GM12878 (cell line): Measurements from ENCODE around the gene ZG16. TPM values are rescaled to one million over a fixed set of nuclear protein-coding genes. Genes with fewer than 3 reads are reported as not detected.

ENCODE experiments used
- ASH2L ChIP-seq: fragments of 300-600, 200-600 bp; sonication (generic); IDR thresholded peaks from 2 replicates; pipeline ENCODE4 v1.6.1; 2017; ENCODE audit warnings: low read depth, mild to moderate bottlenecking, borderline replicate concordance
- BCL3 ChIP-seq: IDR thresholded peaks from 2 replicates; pipeline ENCODE4 v1.6.1; 2011; ENCODE audit warnings: borderline replicate concordance, low read depth, mild to moderate bottlenecking, moderate library complexity, low read length; ENCODE audit not compliant: insufficient read depth, poor library complexity, severe bottlenecking
- CREB1 ChIP-seq: IDR thresholded peaks from 2 replicates; pipeline ENCODE4 v1.6.1; 2012; ENCODE audit warnings: low read depth, mild to moderate bottlenecking, inconsistent platforms
- IRF4 ChIP-seq: IDR thresholded peaks from 2 replicates; pipeline ENCODE4 v1.6.1; 2011; ENCODE audit warnings: low read depth, low read length
- IRF5 ChIP-seq: fragments of 450-650 bp; IDR thresholded peaks from 2 replicates; pipeline ENCODE4 v1.6.1; 2017; ENCODE audit warnings: borderline replicate concordance
- KAT2A ChIP-seq: conservative IDR thresholded peaks from 2 replicates; pipeline ENCODE4 v1.6.1; 2011; ENCODE audit warnings: low read depth, low read length; ENCODE audit not compliant: control insufficient read depth
- KDM1A ChIP-seq: fragments of 200-600 bp; sonication (generic); IDR thresholded peaks from 2 replicates; pipeline ENCODE4 v1.6.1; 2016; ENCODE audit warnings: borderline replicate concordance
- MTA3 ChIP-seq: IDR thresholded peaks from 2 replicates; pipeline ENCODE4 v1.6.1; 2012; ENCODE audit warnings: low read length, inconsistent platforms, borderline replicate concordance
- MYC ChIP-seq: IDR thresholded peaks from 2 replicates; pipeline ENCODE4 v1.6.1; 2011; ENCODE audit warnings: mild to moderate bottlenecking, low read length, moderate library complexity, inconsistent platforms; ENCODE audit not compliant: insufficient read depth, insufficient replicate concordance, insufficient read length, severe bottlenecking
- NFIC ChIP-seq: IDR thresholded peaks from 2 replicates; pipeline ENCODE4 v1.6.1; 2012; ENCODE audit warnings: low read depth, mild to moderate bottlenecking, inconsistent platforms, low read length, moderate library complexity
- NR2C2 ChIP-seq: IDR thresholded peaks from 2 replicates; pipeline ENCODE4 v1.6.1; 2011; ENCODE audit warnings: borderline replicate concordance, low read depth; ENCODE audit not compliant: control insufficient read depth, insufficient read length
- PBX3 ChIP-seq: IDR thresholded peaks from 2 replicates; pipeline ENCODE4 v1.6.1; 2011; ENCODE audit warnings: mild to moderate bottlenecking, low read depth, low read length, moderate library complexity; ENCODE audit not compliant: insufficient replicate concordance
- PKNOX1 ChIP-seq: fragments of 450-650 bp; IDR thresholded peaks from 2 replicates; pipeline ENCODE4 v1.6.1; 2016; ENCODE audit warnings: mild to moderate bottlenecking
- RELB ChIP-seq: fragments of 450-650 bp; IDR thresholded peaks from 2 replicates; pipeline ENCODE4 v1.6.1; 2017; ENCODE audit warnings: low read depth, mild to moderate bottlenecking, moderate library complexity
- STAT1 ChIP-seq: fragments of 450-650 bp; conservative IDR thresholded peaks from 2 replicates; pipeline ENCODE4 v1.6.1; 2014; ENCODE audit warnings: antibody characterized with exemption, mild to moderate bottlenecking
- TAF1 ChIP-seq: IDR thresholded peaks from 2 replicates; pipeline ENCODE4 v1.6.1; 2011; ENCODE audit warnings: mild to moderate bottlenecking, low read depth, low read length, borderline replicate concordance
- TCF12 ChIP-seq: IDR thresholded peaks from 2 replicates; pipeline ENCODE4 v1.6.1; 2011; ENCODE audit warnings: low read depth, mild to moderate bottlenecking, low read length
- ZBED1 ChIP-seq: IDR thresholded peaks from 2 replicates; pipeline ENCODE4 v1.6.1; 2016; ENCODE audit warnings: borderline replicate concordance
- ZBTB11 ChIP-seq: fragments of 450-650 bp; formaldehyde crosslinking; IDR thresholded peaks from 2 replicates; pipeline ENCODE4 v1.5.0; 2022; ENCODE audit warnings: mild to moderate bottlenecking, missing genetic modification characterization
- polyA plus RNA-seq, 11 experiments: library from polyadenylated mRNA; depleted of rRNA in 4 of 11; unstranded in 6 of 11; stranded (reverse) in 5 of 11; fragments of >200 nt; fragmentation: Nextera tagmentation in 4 of 11; fragmentation: Illumina TruSeq in 1 of 11; extraction: Ambion mirVana in 4 of 11; extraction: Trizol in 1 of 11; gene quantifications; 1 replicate in 1 of 11; 2 replicates in 10 of 11; pipeline versions ENCODE4 v1.2.1 to v1.2.3, GENCODE V29; 2011 to 2016; ENCODE audit warnings: inconsistent platforms in 2 of 11, missing spikeins in 2 of 11, low read depth in 1 of 11
- total RNA-seq, 4 experiments: library from RNA; depleted of rRNA in 3 of 4; stranded (reverse); fragments of >200 nt in 3 of 4; fragmentation: Illumina TruSeq in 1 of 4; extraction: Trizol in 1 of 4; gene quantifications; 2 replicates each; pipeline versions ENCODE4 v1.2.1 to v1.2.3, GENCODE V29; 2013 to 2021

The ZG16 gene
- total and polyA plus RNA-seq, 10 of the 15 experiments (the other 5 are each of a cell fraction or from before 2014, with no cell fraction given), result not detected

- TF ChIP-seq IRF5, result no peak
- TF ChIP-seq PKNOX1, result peak; percentile 96
- no peak for TF ChIP-seq IRF4
- no peak for TF ChIP-seq KAT2A
- no peak for TF ChIP-seq MTA3
- TF ChIP-seq ZBED1, result peak; percentile 83; the same call in 1 of the 2 replicates
- 0 out of 2 replicates have a peak, but pooled peaks have one; percentile 13 for TF ChIP-seq TAF1
- peak; percentile 89 for TF ChIP-seq BCL3
- TF ChIP-seq PBX3, result peak; percentile 89
- TF ChIP-seq RELB, result peak; percentile 91; the same call in 1 of the 2 replicates
- no peak for TF ChIP-seq TCF12
- no peak for TF ChIP-seq CREB1
- TF ChIP-seq ZBTB11 (CRISPR knock-in tag), result no peak
- TF ChIP-seq STAT1, result no peak
- no peak for TF ChIP-seq ASH2L
- TF ChIP-seq NR2C2, result no peak
- TF ChIP-seq NFIC, result no peak
- no peak for TF ChIP-seq MYC
- TF ChIP-seq KDM1A, result no peak
These were observed 33.3 kb downstream of the ZG16 start (continued) for GRCh38 chr16:29811170-29811895.
